SH-SY5Y (cell line): ENCODE results near the gene TP63.

ENCODE experiments used
- GATA2 ChIP-seq: IDR thresholded peaks from 2 replicates; pipeline ENCODE4 v1.6.1; 2011; ENCODE audit warnings: mild to moderate bottlenecking, low read depth, low read length
- GATA3 ChIP-seq: IDR thresholded peaks from 2 replicates; pipeline ENCODE4 v1.6.1; 2011; ENCODE audit warnings: low read depth, mild to moderate bottlenecking, low read length, moderate library complexity

DNA sequence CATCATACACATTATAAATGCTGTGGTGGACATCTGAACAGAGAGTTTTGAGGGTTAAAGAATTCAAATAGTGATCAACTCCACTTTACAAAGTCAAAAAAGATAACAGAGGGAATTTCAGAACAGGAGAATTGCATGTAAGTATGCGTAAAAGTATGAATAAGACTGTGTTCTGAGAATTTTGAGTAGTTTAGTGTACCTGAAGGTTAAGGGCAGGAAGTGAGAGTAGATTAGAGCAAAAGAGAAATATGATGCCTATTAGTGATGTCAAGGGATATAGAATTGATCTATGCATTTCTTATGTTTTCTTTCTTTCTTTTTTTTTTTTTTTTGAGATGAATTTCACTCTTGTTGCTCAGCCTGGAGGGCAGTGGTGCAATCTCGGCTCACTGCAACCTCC, 53.1 kb downstream of the TP63 start:
- TF ChIP-seq GATA2 (no peak), GATA3 (no peak)
